Measurements from ENCODE around the gene SUSD4.
A peak's percentile ranks its signal among the peaks of the same experiment; 100 is the strongest.

The SUSD4 gene

DNA sequence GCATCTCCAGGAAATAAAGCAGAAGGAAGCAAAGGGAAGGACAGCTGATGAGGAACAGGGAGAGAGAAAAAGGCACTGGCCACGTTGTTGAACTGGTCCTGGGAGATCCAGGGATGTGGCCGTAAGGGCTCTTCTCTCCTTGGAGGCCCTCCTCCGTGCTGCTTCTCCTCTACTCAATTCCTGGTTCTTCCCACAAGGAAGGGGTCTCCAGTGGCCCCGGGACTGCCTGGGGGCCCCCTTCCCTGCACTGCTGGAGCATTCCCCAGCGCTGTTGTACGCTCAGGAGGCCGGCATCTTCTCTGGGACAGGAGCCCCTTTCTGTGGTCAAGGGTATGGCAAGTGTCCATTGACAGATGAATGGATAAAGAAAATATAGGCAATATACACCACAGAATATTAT is 132.4 kb downstream of the SUSD4 start:
- Mint-ChIP-seq H3K27ac (no peak overlapping the region), H3K9me3 (ENCODE audit: low read depth) (peaks cover 2% of the 10 kb centered on the region), H3K27me3 (no peaks in the 10 kb centered on the region), H3K4me3 (no peak overlapping the region), H3K36me3 (peaks cover 5% of the 10 kb centered on the region), H3K4me1 (ENCODE audit: low read depth) (peaks cover 80% of the 10 kb centered on the region)

GRCh38 chr1:223231011-223231572 is 132.9 kb downstream of the SUSD4 start:
- H3K36me3 Mint-ChIP-seq: peaks cover 5% of the 10 kb centered on the region
- no peaks in the 10 kb centered on the region for H3K9me3 Mint-ChIP-seq (ENCODE audit: low read depth)
- H3K27ac Mint-ChIP-seq: peak overlapping the region; percentile 93
- H3K4me3 Mint-ChIP-seq: peak overlapping the region; percentile 38
- H3K27me3 Mint-ChIP-seq: no peaks in the 10 kb centered on the region
- H3K4me1 Mint-ChIP-seq (ENCODE audit: low read depth): peaks cover 80% of the 10 kb centered on the region

DNA sequence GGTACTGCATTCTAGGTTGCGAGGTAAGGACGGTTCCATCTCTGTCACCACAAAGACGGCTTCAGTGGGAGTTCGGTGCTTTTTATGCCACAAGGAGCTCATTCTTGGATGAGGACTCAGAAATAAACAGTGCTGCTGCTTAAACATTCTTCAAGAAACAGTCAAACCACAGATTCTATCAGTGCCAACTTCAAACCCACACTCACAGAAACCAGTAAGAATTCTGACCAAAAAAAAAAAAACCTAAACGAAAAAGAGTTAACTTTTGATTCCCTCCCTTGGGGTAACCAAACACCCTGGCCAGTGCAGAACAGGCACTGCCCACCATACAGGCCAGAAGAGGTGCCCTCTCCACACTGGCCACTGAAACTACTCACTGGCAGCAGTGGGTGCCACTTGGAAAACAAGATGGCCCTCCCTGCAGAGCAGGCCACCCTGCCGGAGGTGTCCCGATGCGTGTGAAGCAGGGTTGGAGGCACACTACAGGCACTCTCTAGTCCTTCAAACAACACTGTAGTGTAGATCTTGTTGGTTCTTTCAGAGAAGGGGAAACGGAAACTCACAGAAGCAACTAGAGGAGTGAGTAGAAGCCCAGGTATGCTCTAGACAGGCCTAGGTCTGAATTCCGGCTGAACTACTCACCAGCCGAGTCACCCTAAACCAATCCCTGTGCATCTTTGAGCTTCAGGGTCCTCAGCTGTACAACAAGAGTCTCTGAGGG is 133.7 kb downstream of the SUSD4 start:
- Mint-ChIP-seq H3K27me3 (no peaks in the 10 kb centered on the region), H3K9me3 (ENCODE audit: low read depth) (no peaks in the 10 kb centered on the region), H3K4me1 (ENCODE audit: low read depth) (peaks cover 74% of the 10 kb centered on the region), H3K36me3 (peaks cover 7% of the 10 kb centered on the region), H3K27ac (peak overlapping the region; percentile 93), H3K4me3 (peak overlapping the region; percentile 38)

DNA sequence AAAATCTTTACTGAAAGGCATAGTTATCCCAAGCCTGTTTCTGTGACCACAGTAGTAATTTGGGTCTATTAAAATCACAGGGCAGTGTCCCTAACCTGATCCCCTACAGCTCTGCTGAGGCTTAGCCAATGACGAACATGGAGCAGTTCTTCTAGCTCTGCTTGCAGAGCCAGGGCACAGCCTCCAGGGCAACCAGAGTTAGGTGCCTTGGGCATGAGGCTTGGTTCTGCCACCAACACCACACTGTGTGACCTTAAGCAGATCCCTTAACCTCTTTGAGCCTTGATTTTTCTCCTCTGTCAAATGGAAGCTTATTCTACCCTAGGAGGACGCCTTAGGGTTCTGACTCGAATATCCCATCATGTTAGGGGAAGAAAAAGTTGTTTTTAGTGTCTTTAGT is 134.2 kb downstream of the SUSD4 start:
- peak overlapping the region; percentile 93 for H3K27ac Mint-ChIP-seq
- peak overlapping the region; percentile 38 for H3K4me3 Mint-ChIP-seq
- H3K4me1 Mint-ChIP-seq (ENCODE audit: low read depth): peaks cover 68% of the 10 kb centered on the region
- H3K27me3 Mint-ChIP-seq: no peaks in the 10 kb centered on the region
- peaks cover 7% of the 10 kb centered on the region for H3K36me3 Mint-ChIP-seq
- H3K9me3 Mint-ChIP-seq (ENCODE audit: low read depth): no peaks in the 10 kb centered on the region

GRCh38 chr1:223228931-223229528 is 134.9 kb downstream of the SUSD4 start:
- Mint-ChIP-seq H3K4me1 (ENCODE audit: low read depth) (peaks cover 61% of the 10 kb centered on the region), H3K27me3 (no peaks in the 10 kb centered on the region), H3K9me3 (ENCODE audit: low read depth) (no peaks in the 10 kb centered on the region), H3K27ac (peak overlapping the region; percentile 93), H3K4me3 (peak overlapping the region; percentile 12), H3K36me3 (peaks cover 7% of the 10 kb centered on the region)

- peak overlapping the region; percentile 31 for H3K27ac Mint-ChIP-seq
- H3K27me3 Mint-ChIP-seq: no peaks in the 10 kb centered on the region
- H3K4me3 Mint-ChIP-seq: no peak overlapping the region
- no peaks in the 10 kb centered on the region for H3K9me3 Mint-ChIP-seq (ENCODE audit: low read depth)
- peaks cover 7% of the 10 kb centered on the region for H3K36me3 Mint-ChIP-seq
- H3K4me1 Mint-ChIP-seq (ENCODE audit: low read depth): peaks cover 53% of the 10 kb centered on the region
Measured at GRCh38 chr1:223228201-223228600, 135.8 kb downstream of the SUSD4 start.

- H3K27me3 Mint-ChIP-seq: no peaks in the 10 kb centered on the region
- no peaks in the 10 kb centered on the region for H3K9me3 Mint-ChIP-seq (ENCODE audit: low read depth)
- no peak overlapping the region for H3K27ac Mint-ChIP-seq
- peaks cover 48% of the 10 kb centered on the region for H3K4me1 Mint-ChIP-seq (ENCODE audit: low read depth)
- no peak overlapping the region for H3K4me3 Mint-ChIP-seq
- peaks cover 7% of the 10 kb centered on the region for H3K36me3 Mint-ChIP-seq
Measured at GRCh38 chr1:223227486-223228196, 136.3 kb downstream of the SUSD4 start.

DNA sequence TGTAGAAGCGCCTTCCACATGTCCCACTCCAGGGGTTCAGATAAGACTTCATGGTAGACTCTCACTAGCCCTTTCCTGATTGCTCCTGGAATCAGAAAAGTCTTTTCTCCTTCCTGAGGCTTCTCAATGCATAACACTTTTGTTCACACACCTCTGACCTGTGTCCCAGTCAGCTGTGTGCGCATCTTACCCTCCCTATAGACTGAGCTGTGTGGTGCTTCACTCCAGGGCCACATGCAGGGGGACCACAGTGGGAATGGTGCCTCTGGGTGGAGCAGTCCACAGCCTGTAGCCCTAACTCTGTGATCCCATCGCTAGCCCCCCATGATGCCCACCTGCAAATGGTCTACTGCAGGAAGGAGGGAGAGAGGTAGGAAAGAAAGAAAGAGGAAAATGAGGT is 136.9 kb downstream of the SUSD4 start:
- Mint-ChIP-seq H3K4me1 (ENCODE audit: low read depth) (peaks cover 42% of the 10 kb centered on the region), H3K27me3 (no peaks in the 10 kb centered on the region), H3K27ac (no peak overlapping the region), H3K4me3 (no peak overlapping the region), H3K9me3 (ENCODE audit: low read depth) (no peaks in the 10 kb centered on the region), H3K36me3 (peaks cover 7% of the 10 kb centered on the region)

- H3K27ac Mint-ChIP-seq: no peak overlapping the region
- no peak overlapping the region for H3K4me3 Mint-ChIP-seq
- H3K27me3 Mint-ChIP-seq: no peaks in the 10 kb centered on the region
- H3K9me3 Mint-ChIP-seq (ENCODE audit: low read depth): no peaks in the 10 kb centered on the region
- H3K4me1 Mint-ChIP-seq (ENCODE audit: low read depth): peaks cover 36% of the 10 kb centered on the region
- H3K36me3 Mint-ChIP-seq: peaks cover 7% of the 10 kb centered on the region
Measured at GRCh38 chr1:223226271-223226670, 137.7 kb downstream of the SUSD4 start.

- H3K4me1 Mint-ChIP-seq (ENCODE audit: low read depth): peaks cover 28% of the 10 kb centered on the region
- H3K4me3 Mint-ChIP-seq: no peak overlapping the region
- no peak overlapping the region for H3K27ac Mint-ChIP-seq
- no peaks in the 10 kb centered on the region for H3K27me3 Mint-ChIP-seq
- H3K36me3 Mint-ChIP-seq: peaks cover 10% of the 10 kb centered on the region
- no peaks in the 10 kb centered on the region for H3K9me3 Mint-ChIP-seq (ENCODE audit: low read depth)
Measured at GRCh38 chr1:223225481-223225880, 138.5 kb downstream of the SUSD4 start.

GRCh38 chr1:223225061-223225460 is 138.9 kb downstream of the SUSD4 start:
- Mint-ChIP-seq H3K4me1 (ENCODE audit: low read depth) (peaks cover 24% of the 10 kb centered on the region), H3K9me3 (ENCODE audit: low read depth) (no peaks in the 10 kb centered on the region), H3K27me3 (no peaks in the 10 kb centered on the region), H3K27ac (no peak overlapping the region), H3K4me3 (no peak overlapping the region), H3K36me3 (peaks cover 11% of the 10 kb centered on the region)

DNA sequence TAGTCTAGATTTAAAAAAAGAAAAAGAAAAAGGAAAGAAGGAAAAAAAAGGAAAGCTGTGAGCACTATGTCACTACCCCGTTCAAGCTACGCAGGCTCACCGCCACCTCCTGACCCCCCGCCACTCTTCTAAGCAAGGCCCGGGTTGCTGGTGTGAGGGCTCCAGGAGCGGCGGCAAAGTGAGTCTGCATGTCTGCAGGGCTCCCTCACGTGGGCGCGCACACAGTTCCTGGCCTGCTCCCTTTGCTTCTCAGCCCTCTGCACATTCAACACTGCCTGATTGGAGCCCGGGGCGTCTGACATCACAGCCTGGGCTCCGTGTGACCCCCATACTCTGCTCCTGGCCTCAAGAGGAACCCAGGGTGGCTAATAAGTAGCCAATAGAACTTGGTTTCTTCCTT is 139.5 kb downstream of the SUSD4 start:
- Mint-ChIP-seq H3K9me3 (ENCODE audit: low read depth) (no peaks in the 10 kb centered on the region), H3K27me3 (no peaks in the 10 kb centered on the region), H3K36me3 (peaks cover 14% of the 10 kb centered on the region), H3K4me1 (ENCODE audit: low read depth) (peaks cover 18% of the 10 kb centered on the region), H3K27ac (no peak overlapping the region), H3K4me3 (no peak overlapping the region)

GRCh38 chr1:223223091-223223995 is 140.6 kb downstream of the SUSD4 start:
- no peaks in the 10 kb centered on the region for H3K27me3 Mint-ChIP-seq
- H3K27ac Mint-ChIP-seq: no peak overlapping the region
- H3K9me3 Mint-ChIP-seq (ENCODE audit: low read depth): peaks cover 3% of the 10 kb centered on the region
- peaks cover 14% of the 10 kb centered on the region for H3K36me3 Mint-ChIP-seq
- H3K4me3 Mint-ChIP-seq: no peak overlapping the region
- peaks cover 8% of the 10 kb centered on the region for H3K4me1 Mint-ChIP-seq (ENCODE audit: low read depth)

DNA sequence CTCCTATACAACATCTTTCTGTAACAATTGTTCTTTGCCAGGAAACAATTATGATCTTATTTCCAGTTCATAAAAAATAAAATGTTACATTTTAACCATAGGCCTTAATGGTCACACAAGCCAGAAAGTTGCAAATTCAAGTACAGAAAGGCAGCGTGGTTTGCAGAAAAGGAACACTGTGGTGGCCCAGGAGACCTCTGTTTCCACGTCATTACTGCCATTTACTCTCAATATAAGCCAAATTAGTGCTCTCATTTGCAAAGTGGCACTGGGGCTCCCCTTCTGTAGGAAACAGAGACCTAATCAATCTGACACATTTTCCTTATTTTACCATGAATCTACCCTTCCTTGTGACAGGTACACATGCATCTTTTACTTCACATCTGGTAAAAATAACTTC is 141.6 kb downstream of the SUSD4 start:
- H3K4me3 Mint-ChIP-seq: no peak overlapping the region
- H3K36me3 Mint-ChIP-seq: peaks cover 12% of the 10 kb centered on the region
- H3K27ac Mint-ChIP-seq: no peak overlapping the region
- H3K4me1 Mint-ChIP-seq (ENCODE audit: low read depth): peaks cover under 1% of the 10 kb centered on the region
- H3K27me3 Mint-ChIP-seq: no peaks in the 10 kb centered on the region
- H3K9me3 Mint-ChIP-seq (ENCODE audit: low read depth): peaks cover 8% of the 10 kb centered on the region
